Astrocyte (in vitro differentiated cells and primary cell): ENCODE measurements around the gene GDPD4.

ENCODE experiments used
- CTCF ChIP-seq: IDR thresholded peaks from 2 replicates; pipeline ENCODE4 v1.5.1; 2011; ENCODE audit warnings: low read depth, mild to moderate bottlenecking, inconsistent platforms, low read length, moderate library complexity; ENCODE audit not compliant: insufficient read depth
- EZH2 ChIP-seq: IDR thresholded peaks from 2 replicates; pipeline ENCODE4 v1.6.1; 2012; ENCODE audit warnings: mild to moderate bottlenecking, low read length, inconsistent platforms; ENCODE audit not compliant: insufficient read depth

DNA sequence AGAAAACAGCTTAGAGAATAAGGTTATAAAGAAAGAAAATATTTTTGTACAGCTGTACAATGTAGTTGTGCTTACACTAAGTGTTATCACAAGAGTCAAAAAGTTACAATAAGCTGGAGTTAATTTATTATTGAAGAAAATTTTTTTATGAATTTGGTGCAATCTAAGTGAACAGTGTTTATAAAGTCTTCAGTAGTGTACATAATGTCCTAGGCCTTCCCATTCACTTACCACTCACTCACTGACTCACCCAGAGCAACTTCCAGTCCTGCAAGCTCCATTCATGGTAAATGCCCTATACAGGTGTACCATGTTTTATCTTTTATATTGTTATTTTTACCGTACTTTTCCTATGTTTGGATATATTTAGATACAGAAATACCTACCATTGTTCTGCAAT is 34.7 kb downstream of the GDPD4 start:
- TF ChIP-seq EZH2 (no peak), CTCF (no peak)
